Common myeloid progenitor, CD34-positive (primary cell): ENCODE results near the gene KLK10.

Experiments used
- CTCF ChIA-PET: fragments of 350-600 bp; sonication (Branson Sonifier 250); formaldehyde crosslinking; loops from one replicate; lab custom pipeline; 2021; ENCODE audit warnings: antibody characterized with exemption; lab: Charles Lee
- POLR2A ChIA-PET: fragments of 350-600 bp; sonication (Branson Sonifier 250); formaldehyde crosslinking; loops from one replicate; lab custom pipeline; 2021; ENCODE audit warnings: antibody characterized with exemption; lab: Charles Lee
- DNase-seq, 3 donors: peaks; one replicate each; pipeline versions ENCODE4 v3.0.0 to v3.0.0-alpha.2; 2013
- H3K27ac ChIP-seq, 2 experiments: 1 replicate in 1 of 2; 2 replicates in 1 of 2; pipeline ENCODE4 v1.7.0; 2013; ENCODE audit warnings: inconsistent platforms in 2 of 2, low read length in 2 of 2, mild to moderate bottlenecking in 2 of 2, low read depth in 1 of 2, moderate library complexity in 1 of 2; ENCODE audit not compliant: severe bottlenecking in 2 of 2, insufficient read depth in 1 of 2, poor library complexity in 1 of 2
- H3K27me3 ChIP-seq, 5 experiments: replicated peaks in 2 of 5; 1 replicate in 3 of 5; 2 replicates in 2 of 5; pipeline versions ENCODE4 v1.6.1 to v1.7.0; 2013; ENCODE audit warnings: low read length in 4 of 5, mild to moderate bottlenecking in 2 of 5, moderate library complexity in 2 of 5, inconsistent platforms in 1 of 5; ENCODE audit not compliant: insufficient read depth in 5 of 5, control insufficient read depth in 4 of 5
- H3K36me3 ChIP-seq, 4 experiments: 1 replicate in 2 of 4; 2 replicates in 2 of 4; pipeline versions ENCODE4 v1.6.1 to v1.7.0; 2013; ENCODE audit warnings: low read length in 3 of 4, control low read depth in 1 of 4, mild to moderate bottlenecking in 1 of 4; ENCODE audit not compliant: control insufficient read depth in 4 of 4, insufficient read depth in 4 of 4
- H3K4me1 ChIP-seq, 4 experiments: 1 replicate in 3 of 4; 2 replicates in 1 of 4; pipeline versions ENCODE4 v1.6.1 to v1.7.1; 2013; ENCODE audit warnings: low read length in 3 of 4, mild to moderate bottlenecking in 3 of 4, control low read depth in 1 of 4, inconsistent platforms in 1 of 4, moderate library complexity in 1 of 4; ENCODE audit not compliant: control insufficient read depth in 4 of 4, insufficient read depth in 4 of 4; ENCODE audit errors: control extremely low read depth in 1 of 4
- H3K4me3 ChIP-seq, 7 experiments: 1 replicate in 4 of 7; 2 replicates in 3 of 7; pipeline versions ENCODE4 v1.5.1 to v1.7.0; 2013; ENCODE audit warnings: mild to moderate bottlenecking in 7 of 7, low read length in 6 of 7, moderate library complexity in 6 of 7, inconsistent platforms in 2 of 7, low read depth in 2 of 7, control low read depth in 1 of 7; ENCODE audit not compliant: insufficient read depth in 4 of 7, control insufficient read depth in 1 of 7; ENCODE audit errors: extremely low read depth in 1 of 7
- H3K9me3 ChIP-seq, 5 experiments: 1 replicate in 4 of 5; 2 replicates in 1 of 5; pipeline versions ENCODE4 v1.6.1 to v1.7.1; 2013; ENCODE audit warnings: low read length in 4 of 5, mild to moderate bottlenecking in 2 of 5, inconsistent platforms in 1 of 5, low read depth in 1 of 5, moderate library complexity in 1 of 5; ENCODE audit not compliant: control insufficient read depth in 4 of 5, insufficient read depth in 2 of 5; ENCODE audit errors: control extremely low read depth in 1 of 5
- WGBS: methylation state at CpG from one replicate; pipeline ENCODE4 v1.1.5; 2013; ENCODE audit not compliant: insufficient coverage; 5-methylcytosine and 5-hydroxymethylcytosine counted together

KLK10 gene

DNA sequence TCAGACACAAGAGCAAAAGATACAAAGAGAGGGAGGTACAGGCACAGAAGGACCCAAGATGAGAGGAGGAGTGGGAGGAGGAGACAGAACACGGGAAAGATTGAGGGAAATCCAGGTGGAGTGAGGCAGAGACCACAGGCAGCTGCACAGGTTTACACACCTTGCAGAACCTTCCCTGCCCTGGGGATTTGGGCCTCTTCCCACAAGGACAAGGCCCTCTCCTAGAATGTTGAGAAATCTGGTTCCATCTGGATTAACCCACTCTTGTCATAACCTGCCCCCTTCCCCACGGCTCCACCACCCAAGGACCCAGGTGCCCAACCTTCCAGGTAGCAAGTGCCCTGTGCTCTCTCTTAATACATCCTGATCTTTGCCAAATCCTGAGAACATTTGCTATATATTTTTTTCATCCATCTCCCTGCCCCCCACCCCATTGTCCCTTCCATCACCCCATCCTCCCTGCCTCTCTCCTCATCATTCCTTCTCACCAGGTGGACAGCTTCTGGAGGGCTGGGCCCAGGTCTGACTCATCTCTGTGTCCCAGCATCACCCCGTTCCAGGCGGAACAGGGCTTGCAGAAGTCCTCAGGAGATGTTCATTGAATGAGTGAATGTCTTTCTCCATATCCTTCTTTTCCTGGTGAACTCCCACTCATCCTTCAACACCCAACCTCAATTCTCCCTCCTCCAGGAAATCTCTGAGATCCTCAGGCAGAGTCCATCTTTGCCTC is 9.3 kb downstream of the KLK10 start:
- POLR2A ChIA-PET, result no interaction called here
- Histone ChIP-seq H3K27me3 (peaks cover 0 to 64% (median 14%) of the 10 kb centered on the region in 5 experiments), H3K36me3 (no peaks in the 10 kb centered on the region), H3K27ac (no peak overlapping the region), H3K4me1 (no peaks in the 10 kb centered on the region), H3K4me3 (no peak overlapping the region), H3K9me3 (no peaks in the 10 kb centered on the region)
- CTCF ChIA-PET, result no interaction called here
- WGBS, result 70% methylated on average over 2 of the region's 4 CpGs
- no peak for DNase-seq

DNA sequence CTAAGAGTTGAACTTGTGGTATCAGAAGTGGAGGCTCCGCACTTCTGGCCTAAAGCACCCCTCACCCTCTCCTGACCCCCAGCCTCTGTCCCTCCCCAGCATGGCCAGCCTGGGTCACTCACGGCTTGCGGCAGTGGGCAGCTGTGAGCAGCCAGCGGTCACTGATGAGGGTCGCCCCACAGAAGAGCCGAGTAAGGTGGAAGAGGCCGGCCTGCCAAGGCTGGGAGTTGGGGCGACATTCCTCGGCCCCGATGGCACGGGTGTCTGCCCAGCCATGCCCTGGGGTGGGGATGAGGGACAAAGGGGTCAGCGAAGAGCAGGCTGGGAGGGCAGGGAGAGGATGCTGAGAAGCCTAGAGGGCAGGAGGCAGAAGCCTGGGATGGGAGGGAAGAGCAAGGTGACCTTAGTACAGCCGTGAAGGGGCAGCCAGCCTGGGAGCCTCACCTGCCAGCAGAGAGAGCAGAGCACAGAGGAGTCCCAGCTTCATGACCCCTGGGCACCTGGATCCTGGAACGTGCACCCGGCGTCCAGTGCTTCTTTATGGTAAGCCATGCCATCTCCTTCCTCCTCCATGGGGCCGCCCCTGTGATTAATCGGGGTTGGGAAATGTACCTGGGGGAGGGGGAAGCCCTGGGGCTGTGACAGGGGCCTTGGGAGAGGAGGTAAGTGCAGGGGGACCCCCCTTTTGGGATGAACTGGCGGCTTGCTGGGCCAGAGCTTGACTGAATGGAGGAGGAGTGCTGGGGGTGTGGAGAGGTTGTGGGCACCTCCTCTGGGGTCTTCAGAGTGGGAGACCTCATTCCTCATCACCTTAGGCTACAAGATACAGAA is 10.2 kb downstream of the KLK10 start:
- ChIA-PET CTCF (no interaction called here), POLR2A (no interaction called here)
- Histone ChIP-seq H3K27ac (no peak overlapping the region), H3K4me1 (no peaks in the 10 kb centered on the region), H3K4me3 (no peak overlapping the region), H3K27me3 (peaks cover 0 to 63% (median 14%) of the 10 kb centered on the region in 5 experiments), H3K36me3 (no peaks in the 10 kb centered on the region), H3K9me3 (no peaks in the 10 kb centered on the region)
- WGBS, result 86% methylated on average over 16 of the region's 19 CpGs
- DNase-seq, result no peak

DNA sequence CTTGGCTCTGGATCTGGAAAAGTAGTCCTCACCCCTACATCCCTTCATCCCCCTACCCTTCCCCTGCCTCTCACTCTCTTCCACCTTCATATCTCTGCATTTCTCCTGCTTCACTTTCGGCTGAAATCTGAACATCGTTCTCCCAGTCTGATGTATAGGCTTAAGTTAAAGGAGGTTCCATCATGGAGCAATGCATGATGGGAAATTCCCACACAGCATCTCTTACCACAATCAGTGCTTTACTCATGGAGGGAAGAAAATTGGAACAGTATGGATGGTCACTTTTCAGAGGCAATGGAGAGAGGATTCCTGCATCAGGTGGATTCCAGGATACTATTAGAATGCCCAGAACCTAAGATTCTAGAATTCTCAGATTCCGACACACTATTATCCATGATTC is 12.0 kb downstream of the KLK10 start:
- no peaks in the 10 kb centered on the region for H3K36me3 ChIP-seq
- POLR2A ChIA-PET, result no interaction called here
- no peak for DNase-seq
- H3K4me3 ChIP-seq, result no peak overlapping the region
- 80% methylated on average over 1 of the region's 3 CpGs for WGBS
- H3K27ac ChIP-seq, result no peak overlapping the region
- H3K4me1 ChIP-seq, result no peaks in the 10 kb centered on the region
- H3K9me3 ChIP-seq, result no peaks in the 10 kb centered on the region
- CTCF ChIA-PET, result no interaction called here
- H3K27me3 ChIP-seq, result peaks cover 0 to 69% (median 11%) of the 10 kb centered on the region in 5 experiments

GRCh38 chr19:51006406-51006805 is 13.1 kb downstream of the KLK10 start:
- DNase-seq, result no peak
- ChIA-PET POLR2A (no interaction called here), CTCF (no interaction called here)
- peaks cover 0 to 79% (median 14%) of the 10 kb centered on the region in 5 experiments for H3K27me3 ChIP-seq
- WGBS, result 64% methylated on average over 8 of the region's 8 CpGs
- no peaks in the 10 kb centered on the region for H3K9me3 ChIP-seq
- no peak overlapping the region for H3K4me3 ChIP-seq
- no peaks in the 10 kb centered on the region for H3K4me1 ChIP-seq
- H3K36me3 ChIP-seq, result no peaks in the 10 kb centered on the region
- H3K27ac ChIP-seq, result no peak overlapping the region

GRCh38 chr19:51005248-51005647 is 14.3 kb downstream of the KLK10 start:
- WGBS, result 86% methylated on average over 1 of the region's 1 CpG
- ChIA-PET POLR2A (no interaction called here), CTCF (no interaction called here)

GRCh38 chr19:51003316-51003715 is 16.2 kb downstream of the KLK10 start:
- Histone ChIP-seq H3K27me3 (peaks cover 5 to 80% (median 16%) of the 10 kb centered on the region in 5 experiments), H3K4me1 (no peaks in the 10 kb centered on the region), H3K9me3 (no peaks in the 10 kb centered on the region), H3K36me3 (no peaks in the 10 kb centered on the region), H3K27ac (no peak overlapping the region), H3K4me3 (no peak overlapping the region)
- 63% methylated on average over 6 of the region's 7 CpGs for WGBS
- ChIA-PET POLR2A (no interaction called here), CTCF (no interaction called here)
- DNase-seq, result no peak

More at GRCh38 chr19:51005248-51005647, 14.3 kb downstream of the KLK10 start:
- H3K9me3 ChIP-seq, result no peaks in the 10 kb centered on the region
- no peaks in the 10 kb centered on the region for H3K4me1 ChIP-seq
- H3K36me3 ChIP-seq, result no peaks in the 10 kb centered on the region
- DNase-seq, result no peak
- H3K27me3 ChIP-seq, result peaks cover 0 to 79% (median 14%) of the 10 kb centered on the region in 5 experiments
- H3K4me3 ChIP-seq, result no peak overlapping the region
- H3K27ac ChIP-seq, result no peak overlapping the region
